TTC549 (cell line): Measurements from ENCODE around the gene UGT1A10.
"Not testable (repeated sequence)": the region's sequence is repeated elsewhere in the genome, so short reads cannot be mapped to it uniquely, and the experiment has no call there.

Source experiments
- FAIRE-seq: peaks from 2 replicates; lab custom pipeline; 2012; peaks lifted over from hg19 to GRCh38; lab: Jason Lieb, UNC

UGT1A10 gene

DNA sequence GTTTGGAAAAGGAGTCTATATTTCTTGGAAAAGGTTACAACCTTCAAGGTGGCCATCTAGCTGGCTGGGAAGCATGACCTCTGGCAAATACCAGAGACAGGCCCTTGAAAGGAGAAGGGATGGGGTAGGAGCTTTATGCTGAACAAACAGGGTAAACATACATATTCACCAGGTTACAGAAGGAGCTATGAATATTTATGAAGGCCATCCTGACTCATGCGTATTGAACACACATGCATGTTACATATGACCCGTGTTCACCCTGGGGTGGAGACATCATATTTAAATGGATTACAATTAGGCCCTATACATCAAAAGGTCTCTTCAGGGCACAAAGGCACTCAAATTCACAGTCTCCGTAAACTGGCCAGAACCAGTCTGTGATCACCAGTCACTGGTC is 19.7 kb downstream of the UGT1A10 start:
- not testable (repeated sequence) for FAIRE-seq

DNA sequence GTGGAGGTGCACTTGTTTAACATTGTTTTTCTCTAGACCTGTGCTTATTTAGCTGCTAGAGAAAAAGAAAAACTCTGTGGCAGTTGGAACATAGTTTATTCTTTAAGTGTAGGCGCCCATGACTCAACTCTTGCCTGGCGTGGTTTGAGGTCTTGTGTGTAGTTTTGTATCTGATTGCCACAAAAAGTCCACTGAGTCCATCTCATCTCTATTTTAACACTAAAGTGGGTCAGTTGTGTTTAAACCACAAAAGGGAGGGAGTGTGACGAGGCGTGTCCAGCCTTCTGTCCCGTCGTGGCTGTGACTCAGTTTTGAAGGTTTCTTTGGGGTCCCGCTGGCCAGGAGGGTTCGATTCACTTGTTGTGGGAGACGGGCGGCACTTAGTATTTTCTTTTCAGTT is 20.2 kb downstream of the UGT1A10 start:
- FAIRE-seq = no peak

DNA sequence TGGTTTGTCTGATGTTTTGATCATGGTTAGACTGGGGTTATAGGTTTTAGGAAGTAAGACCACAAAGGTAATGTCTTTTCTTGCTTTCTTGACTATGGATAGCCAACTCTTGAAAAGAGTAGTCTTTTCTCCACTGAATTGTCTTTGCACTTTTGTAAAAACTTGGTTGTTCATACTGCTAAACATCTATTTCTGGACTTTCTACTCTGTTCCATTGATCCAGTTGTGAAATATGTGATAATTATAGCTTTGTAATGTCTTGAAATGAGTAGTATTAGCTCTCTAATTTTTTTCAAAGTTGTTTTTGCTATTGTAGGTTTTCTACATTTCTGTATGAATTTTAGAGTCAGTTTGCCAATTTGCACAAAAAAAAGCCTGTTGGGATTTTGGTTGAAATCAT is 22.4 kb downstream of the UGT1A10 start:
- no peak for FAIRE-seq

DNA sequence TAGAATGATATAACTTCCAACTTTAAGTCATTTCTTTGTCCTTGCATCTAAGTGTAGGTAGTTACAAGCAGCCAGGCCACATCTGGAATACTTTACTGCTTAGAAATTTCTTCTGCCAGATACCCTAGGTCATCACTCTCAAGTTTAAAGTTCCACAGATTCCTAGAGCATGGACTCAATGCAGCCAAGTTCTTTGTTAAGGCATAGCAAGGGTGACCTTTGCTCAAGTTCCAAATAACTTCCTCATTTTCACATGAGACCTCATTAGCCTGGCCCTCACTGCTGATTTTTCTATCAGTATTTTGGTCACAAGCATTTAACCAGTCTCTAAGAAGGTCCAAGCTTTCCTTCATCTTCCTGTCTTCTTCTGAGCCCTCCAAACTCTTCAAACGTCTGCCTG is 27.7 kb downstream of the UGT1A10 start:
- no peak for FAIRE-seq

DNA sequence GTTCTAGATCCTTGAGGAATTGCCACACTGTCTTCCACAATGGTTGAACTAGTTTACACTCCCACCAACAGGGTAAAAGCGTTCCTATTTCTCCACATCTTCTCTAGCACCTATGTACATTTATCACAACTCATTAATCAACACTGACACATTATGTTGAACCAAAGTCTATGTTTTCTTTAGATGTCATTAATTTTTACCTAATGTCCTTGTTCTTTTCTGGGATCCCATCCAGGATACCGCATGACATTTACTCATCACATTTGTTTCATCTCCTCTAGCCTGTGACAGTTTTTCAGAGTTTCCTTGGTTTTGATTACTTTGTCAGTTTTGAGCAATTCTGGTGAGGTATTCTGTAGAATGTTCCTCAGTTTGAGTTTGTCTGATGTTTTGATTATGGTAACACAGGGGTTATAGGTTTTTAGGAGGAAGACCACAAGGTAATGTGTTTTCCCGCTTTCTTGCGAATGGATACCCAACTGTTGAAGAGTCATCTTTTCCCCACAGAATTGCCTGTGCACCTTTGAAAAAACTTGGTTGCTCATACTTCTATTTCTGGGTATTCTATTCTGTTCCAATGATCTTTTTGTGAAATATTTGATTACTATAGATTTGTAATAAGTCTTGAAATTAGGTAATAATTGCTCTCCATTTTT is 32.5 kb downstream of the UGT1A10 start:
- FAIRE-seq = no peak

DNA sequence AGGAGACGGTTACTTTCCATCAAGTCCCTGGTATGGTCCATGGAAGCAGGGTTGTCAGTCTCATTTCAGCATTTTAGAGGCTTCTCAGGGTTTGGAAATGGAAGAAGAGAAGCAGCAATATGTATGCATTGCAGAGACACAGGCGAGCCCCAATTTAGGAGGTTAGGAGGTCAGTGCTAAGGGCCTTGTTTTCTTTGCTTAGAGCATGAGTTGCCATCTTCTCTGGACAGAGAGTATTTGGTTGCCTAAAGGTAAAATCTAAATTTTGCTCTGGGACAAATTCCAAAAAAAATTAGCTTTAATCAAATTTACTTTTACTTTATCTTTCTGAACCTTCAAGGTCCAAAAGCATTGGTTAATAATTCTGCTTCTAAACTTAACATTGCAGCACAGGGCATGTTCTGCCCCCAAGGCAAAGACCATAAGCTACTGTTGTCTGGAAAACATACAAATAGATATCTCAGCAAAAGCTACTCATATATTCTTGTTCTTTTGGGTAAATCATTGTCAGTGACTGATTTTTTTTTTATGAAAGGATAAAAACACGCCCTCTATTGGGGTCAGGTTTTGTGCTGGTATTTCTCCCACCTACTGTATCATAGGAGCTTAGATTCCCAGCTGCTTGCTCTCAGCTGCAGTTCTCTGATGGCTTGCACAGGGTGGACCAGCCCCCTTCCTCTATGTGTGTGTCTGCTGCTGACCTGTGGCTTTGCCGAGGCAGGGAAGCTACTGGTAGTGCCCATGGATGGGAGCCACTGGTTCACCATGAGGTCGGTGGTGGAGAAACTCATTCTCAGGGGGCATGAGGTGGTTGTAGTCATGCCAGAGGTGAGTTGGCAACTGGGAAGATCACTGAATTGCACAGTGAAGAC is 35.3 kb downstream of the UGT1A10 start, which contains the start of gene UGT1A9:
UGT1A9 (plus strand) TSS at position 609 of the 872 bp plus-strand sequence; CDS start at position 646, 37 bp downstream.
- no peak for FAIRE-seq

DNA sequence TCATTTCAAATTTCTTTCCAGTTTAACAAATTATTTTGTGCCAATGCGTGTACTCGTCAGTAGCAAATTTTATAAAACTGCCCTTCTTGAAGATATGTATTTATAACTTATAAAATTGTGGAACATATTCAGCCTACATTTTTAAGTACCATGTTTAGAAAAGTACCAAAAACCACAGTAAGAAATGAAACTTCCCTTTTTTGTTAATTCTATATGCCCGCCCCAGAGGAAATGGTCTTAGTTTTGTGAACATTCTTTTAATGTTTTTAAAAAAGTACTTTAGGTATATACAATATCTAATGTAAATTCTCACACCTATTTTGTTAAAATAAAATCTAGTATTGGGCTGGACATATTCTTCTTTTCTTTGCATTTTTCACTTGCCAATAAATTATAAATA is 36.6 kb downstream of the UGT1A10 start:
- FAIRE-seq = no peak

DNA sequence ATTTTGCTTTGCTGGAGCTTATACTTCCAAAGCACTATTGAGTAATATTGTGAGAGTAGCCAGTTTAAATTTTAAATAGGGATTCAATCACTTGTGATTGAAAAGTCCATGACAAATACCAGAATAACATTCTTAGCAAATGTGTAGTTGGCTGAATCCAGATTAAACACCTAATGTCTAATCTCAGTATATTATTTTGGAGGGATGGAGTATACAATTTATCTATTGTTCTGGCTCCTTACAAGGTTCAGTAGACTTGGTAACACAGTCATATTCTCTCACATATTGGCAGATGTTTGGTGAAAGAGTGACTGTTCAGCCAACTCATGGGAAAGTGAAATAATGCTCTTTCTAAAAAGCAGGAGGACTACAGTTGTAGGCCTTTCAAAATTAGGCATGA is 37.6 kb downstream of the UGT1A10 start:
- no peak for FAIRE-seq

DNA sequence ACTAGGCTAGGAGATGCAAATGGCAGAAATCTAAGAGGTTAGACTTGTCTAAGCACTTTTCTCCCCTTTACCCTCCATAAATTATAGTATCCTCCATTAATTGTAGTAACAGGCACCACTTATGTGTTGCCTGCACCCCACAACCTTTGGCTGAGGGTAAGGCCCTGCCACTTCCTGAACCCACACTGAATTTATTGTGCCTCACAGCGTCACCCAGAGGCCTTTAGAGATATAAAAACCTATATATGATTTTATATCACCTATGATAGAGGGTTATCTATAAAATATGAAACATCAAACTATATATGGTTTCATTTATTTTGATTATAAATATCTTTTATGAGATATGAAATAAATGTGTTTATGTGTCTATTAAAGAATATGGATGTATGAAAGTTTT is 38.1 kb downstream of the UGT1A10 start:
- no peak for FAIRE-seq

DNA sequence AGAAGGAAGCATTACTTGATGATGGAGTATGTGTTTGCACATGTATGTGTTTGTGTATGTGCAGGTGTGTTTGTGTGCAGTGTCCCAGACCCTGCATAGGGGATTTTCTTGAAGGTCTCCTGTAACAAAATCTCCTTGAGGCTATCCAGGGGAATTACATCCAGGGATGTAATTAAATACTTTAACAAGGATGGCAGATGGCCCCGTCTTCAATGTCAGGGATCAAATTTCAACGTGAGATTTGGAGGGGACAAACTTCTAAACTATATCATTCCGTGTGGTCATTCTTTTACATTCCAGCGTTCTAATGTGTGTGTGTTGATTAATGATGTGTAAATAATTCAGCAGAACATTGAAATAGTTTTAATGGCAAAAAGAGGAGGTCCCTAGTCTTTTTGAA is 38.7 kb downstream of the UGT1A10 start:
- no peak for FAIRE-seq

DNA sequence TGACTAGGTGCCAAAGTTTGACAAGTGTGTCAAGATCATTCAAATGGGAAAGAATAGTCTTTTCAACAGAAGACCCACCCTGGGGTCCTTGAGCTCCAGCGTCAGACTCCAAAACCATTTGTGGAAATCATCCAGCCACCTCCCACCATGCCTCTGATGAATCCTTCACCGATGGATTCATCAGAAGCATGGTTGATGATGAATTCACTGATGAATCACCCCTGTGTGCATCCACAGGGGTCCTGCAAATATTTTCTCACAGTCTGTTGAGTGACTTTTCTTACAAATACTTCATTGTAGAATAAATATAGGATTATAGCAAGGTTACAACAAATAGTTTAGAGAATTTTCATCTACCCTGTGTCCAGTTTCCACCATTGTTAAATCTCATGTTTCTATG is 39.8 kb downstream of the UGT1A10 start:
- FAIRE-seq = no peak

DNA sequence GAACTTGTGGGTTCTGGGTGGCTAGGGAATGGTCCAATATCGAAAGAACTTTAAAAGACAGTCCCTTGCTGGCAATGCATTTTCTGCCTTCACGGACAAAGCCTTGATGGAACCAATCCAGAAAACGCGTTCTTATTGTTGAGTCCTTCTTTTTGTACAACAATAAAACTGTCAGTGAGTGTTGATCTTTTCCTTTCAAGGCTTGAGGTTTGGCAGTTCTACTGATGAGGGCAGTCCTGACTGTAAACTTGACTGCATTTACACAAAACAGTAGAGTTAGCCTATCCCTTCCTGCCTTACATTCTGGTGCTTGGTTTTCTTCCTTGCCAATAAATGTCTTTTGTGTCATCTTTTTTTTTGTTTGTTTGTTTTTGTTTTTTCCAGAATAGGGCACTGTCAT is 42.9 kb downstream of the UGT1A10 start:
- FAIRE-seq = no peak

DNA sequence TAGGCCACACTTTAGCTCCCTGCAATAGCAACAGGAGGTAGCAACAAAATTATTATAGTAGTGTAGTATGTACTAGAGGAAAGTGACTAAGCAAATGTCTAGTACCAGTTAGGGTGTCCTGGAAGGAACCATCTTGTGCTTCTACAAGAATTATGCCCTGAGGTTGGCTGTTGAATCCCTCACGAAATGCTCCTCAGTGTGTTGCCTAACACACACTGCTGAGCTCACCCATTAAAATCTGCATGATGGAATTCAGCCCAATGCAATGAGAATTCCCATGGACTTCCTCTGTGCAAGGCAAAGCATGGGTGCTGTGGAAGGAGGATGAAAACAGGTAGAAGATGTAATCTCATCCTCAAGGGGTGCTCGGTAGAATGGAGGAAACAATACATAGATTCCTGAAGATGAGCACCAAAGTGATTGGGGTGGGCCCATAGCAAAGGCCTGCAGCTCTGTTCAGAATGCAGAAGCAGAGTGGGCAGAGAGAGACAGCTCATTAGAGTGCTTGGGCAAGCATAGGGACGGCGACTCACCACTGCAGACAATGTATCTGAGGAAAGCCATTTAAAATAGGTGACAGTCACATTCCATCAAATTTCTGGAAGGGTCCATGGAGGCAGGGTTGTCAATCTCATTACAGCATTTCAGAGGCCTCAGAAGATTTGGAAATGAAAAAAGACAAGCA is 44.3 kb downstream of the UGT1A10 start:
- FAIRE-seq = no peak

DNA sequence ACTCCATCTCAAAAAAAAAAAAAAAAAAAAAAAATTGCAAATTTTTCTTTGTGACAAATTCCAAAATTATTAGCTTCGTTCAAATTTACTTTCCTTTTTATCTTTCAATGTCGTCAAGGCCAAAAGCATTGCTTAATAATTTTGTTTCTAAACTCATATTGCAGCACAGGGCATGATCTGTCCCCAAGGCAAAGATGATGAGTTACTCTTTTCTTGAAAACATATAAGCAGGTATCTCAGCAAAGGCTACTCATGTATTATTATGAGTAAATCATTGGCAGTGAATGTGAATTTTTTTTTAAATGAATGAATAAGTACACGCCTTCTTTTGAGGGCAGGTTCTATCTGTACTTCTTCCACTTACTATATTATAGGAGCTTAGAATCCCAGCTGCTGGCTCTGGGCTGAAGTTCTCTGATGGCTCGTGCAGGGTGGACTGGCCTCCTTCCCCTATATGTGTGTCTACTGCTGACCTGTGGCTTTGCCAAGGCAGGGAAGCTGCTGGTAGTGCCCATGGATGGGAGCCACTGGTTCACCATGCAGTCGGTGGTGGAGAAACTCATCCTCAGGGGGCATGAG is 45.4 kb downstream of the UGT1A10 start, which contains the start of gene UGT1A7:
UGT1A7 (plus strand) TSS at position 381 of the 579 bp plus-strand sequence; CDS start at position 418, 37 bp downstream.
- no peak for FAIRE-seq

DNA sequence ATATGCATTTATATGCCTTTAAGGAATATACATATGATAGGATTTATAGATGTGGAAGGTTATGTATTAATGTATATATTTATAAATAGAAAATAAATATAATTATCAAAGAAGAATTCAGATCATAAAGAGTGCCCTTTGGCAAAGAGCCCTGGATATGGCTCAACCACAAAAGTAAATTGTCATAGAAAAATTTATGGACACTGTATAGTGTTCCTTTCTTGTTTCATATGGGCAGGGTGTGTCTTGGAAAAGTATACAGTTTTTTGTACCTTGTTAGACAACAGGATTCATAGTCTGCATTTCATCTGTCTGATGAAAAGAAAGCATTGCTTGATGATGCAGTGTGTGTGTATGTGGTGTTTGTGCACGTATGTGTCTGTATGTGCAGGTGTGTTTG is 48.4 kb downstream of the UGT1A10 start:
- no peak for FAIRE-seq

DNA sequence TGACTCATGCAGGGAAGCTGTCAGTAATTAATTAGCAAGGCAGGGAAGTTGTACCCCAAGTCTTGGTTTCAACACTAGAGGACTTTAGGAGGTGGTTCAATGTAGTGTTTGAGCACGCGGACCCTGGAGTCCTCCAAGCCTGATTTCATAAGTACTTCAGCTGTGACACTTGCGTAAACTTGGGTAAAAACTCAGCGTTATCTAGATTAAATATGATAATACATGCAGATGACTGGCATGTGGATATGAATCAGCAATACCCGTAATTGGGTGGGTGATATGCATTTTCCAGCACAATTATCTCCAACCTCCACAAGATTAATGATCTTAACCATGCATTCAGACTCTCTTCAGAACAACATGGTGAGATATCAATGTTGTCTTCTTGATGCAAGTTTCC is 50.7 kb downstream of the UGT1A10 start:
- FAIRE-seq = no peak

DNA sequence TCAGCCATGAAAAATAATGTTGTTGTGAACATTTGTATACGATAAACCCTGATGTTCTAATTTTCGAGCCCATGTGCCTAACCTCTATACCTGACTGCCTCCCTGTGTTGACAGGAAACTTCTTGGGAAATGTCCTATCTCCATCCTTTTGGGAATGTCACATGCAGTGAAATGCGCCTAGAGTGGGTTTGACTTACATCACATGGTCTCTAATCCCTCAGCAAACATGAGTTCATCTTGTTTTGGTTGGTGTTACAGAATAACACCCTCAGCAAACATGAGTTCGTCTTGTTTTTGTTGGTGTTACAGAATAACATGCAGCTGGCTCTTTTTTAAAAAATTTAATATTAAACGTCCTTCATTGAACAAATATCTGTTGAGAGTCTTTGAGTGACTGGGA is 52.1 kb downstream of the UGT1A10 start:
- FAIRE-seq = no peak

DNA sequence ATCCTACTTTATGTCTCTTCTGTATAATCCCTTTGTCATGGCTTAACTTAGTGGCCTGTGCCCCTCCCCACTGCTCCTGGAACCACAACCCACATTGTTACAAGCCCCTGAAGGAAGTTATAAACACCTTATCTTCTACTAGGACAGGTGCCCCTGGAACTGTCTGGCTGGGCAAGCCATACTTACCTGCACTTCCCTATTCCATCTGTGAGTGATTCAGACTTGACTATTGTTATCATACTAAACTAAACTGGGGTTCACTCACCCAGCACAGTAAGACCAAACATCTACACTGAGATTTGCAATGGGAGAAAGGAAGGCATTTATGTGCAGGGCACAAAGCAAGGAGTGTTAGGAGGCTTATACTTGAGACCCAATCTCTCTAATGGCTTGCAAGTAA is 52.8 kb downstream of the UGT1A10 start:
- FAIRE-seq = no peak

DNA sequence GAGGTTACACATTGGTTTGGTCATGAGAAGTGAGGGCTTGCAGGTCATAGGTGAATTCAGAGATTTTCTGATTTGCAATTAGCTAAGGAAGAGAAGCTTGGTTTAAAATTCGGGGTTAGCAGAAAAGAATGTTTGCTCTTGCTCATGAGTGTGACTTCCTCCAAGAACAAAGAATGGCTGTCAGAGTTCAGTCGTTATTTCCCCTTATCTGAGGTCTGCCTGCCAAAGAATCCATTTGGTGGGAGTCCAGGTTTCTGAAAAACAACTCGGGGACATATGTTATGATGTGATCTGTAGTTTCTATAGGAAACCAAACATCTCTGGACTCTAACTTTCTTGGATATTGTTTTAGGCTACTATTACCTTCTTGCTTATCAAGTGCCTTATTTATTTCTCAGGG is 53.3 kb downstream of the UGT1A10 start:
- no peak for FAIRE-seq

DNA sequence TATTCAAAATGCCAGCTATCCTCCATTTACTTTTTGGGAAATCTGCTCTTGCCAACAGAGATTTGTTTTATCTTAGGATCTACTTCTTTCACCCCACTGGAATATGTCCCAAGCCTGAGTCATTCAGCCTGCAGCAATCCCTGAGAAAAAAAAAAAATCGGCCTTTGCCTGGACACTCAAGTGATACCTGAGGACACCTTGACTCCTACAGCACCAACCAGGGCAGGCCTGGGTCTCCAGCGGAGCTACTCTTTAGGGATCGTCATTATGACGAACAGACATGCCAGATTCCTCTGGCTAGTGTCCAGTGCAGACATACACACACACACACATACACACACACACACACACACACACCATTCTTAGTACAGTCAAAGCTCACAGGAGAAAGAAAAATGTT is 54.2 kb downstream of the UGT1A10 start:
- no peak for FAIRE-seq

DNA sequence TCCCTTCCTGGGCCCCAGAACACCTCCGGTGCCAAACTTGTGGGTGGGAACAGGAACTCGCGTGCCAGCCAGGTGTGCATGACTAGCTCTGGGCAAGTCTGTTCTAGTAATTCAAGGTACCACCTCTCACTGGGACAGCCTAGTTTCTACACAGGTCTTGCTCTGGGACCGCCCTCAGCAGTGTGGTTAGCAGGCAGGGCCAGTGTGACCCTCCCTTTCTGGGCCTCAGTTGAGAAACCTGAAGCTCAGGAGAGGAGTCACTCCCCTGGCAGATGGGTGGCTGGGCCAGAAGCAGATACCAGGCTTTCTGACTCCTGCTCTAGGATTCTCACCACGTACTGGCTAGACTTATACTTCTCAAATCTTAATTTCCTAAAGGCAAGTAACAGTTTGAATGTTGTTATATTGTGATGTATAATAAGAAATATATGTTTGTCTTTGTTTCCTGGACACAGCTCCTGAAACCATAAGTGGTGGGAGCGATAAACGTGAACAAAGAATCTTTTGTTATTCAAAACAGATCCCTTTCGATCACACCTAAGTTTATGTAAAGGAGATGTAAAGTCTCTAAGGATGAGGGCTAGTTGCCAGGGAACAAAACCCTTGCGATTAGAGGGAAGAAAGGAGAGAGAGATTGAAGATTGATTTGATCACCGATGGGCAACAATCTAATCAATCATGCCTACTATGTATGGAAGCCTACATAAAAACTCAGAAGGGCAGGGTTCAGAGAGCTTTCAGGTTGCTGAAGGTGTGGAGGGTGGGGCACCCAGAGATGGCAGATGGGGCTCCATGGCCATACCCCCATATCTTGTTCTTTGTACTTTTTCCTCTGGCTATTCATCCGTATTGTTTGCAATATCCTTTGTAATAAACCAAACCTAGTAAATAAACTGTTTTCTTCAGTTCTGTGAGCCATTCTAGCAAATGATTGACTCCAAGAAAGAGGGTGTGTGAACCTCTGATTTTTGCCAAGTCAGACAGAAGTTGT is 55.5 kb downstream of the UGT1A10 start:
- FAIRE-seq = no peak
